Measurements from ENCODE around the gene CD82. TPM values are rescaled to one million over a fixed set of nuclear protein-coding genes. Genes with fewer than 3 reads are reported as not detected.
A peak's percentile ranks its signal among the peaks of the same experiment; 100 is the strongest.

Gene CD82
- polyA plus RNA-seq, 3 donors: 40.8 to 89.0 (median 43.0) TPM

- DNase-seq: no peak
- no peak for TF ChIP-seq CTCF (IDR thresholded peaks at IDR 0.05)
- Mint-ChIP-seq H3K4me3 (no peak overlapping the region), H3K27me3 (ENCODE audit: low read depth in 3 of 3) (peaks cover 8 to 19% (median 9%) of the 10 kb centered on the region in 3 donors), H3K27ac (peak overlapping the region in 2 of 7 donors; percentile 12 to 60), H3K9me3 (peaks cover 0 to 3% (median 0%) of the 10 kb centered on the region in 7 donors), H3K36me3 (peaks cover 56 to 83% of the 10 kb centered on the region in 2 donors), H3K4me1 (peaks cover 23% of the 10 kb centered on the region)
- Histone ChIP-seq H3K4me2 (replicated peaks; ENCODE audit: extremely low read depth, low read length, poor library complexity, severe bottlenecking) (no peak overlapping the region), H3K27ac (ENCODE audit: low read depth in 1 of 2, low read length in 2 of 2) (no peak overlapping the region), H3K9ac (ENCODE audit: insufficient read depth, low read length, poor library complexity, severe bottlenecking) (no peak overlapping the region), H3K79me2 (ENCODE audit: insufficient read depth, low read length) (no peaks in the 10 kb centered on the region), H2AFZ (ENCODE audit: insufficient read depth, low read depth, low read length, poor library complexity, severe bottlenecking) (no peak overlapping the region), H3K9me3 (replicated peaks in 1 of 2; ENCODE audit: control insufficient read depth in 1 of 2, insufficient read depth in 1 of 2, low read length in 2 of 2) (no peaks in the 10 kb centered on the region), H3K4me3 (replicated peaks in 1 of 3; ENCODE audit: low read depth in 2 of 3, low read length in 3 of 3) (no peak overlapping the region), H4K20me1 (ENCODE audit: insufficient read depth, low read length) (no peaks in the 10 kb centered on the region), H3K36me3 (replicated peaks in 1 of 2; ENCODE audit: control insufficient read depth in 1 of 2, insufficient read depth in 2 of 2, low read length in 2 of 2) (peaks cover 13 to 54% of the 10 kb centered on the region in 2 donors), H3K4me1 (ENCODE audit: control insufficient read depth in 1 of 2, insufficient read depth in 2 of 2, low read length in 2 of 2) (peaks cover 10 to 11% of the 10 kb centered on the region in 2 donors), H3K27me3 (ENCODE audit: control insufficient read depth in 2 of 2, insufficient read depth in 2 of 2, low read length in 2 of 2) (no peaks in the 10 kb centered on the region)
- WGBS (ENCODE audit: insufficient coverage): 99% methylated on average over 13 of the region's 22 CpGs
- intact Hi-C loops (cut with micrococcal nuclease): no loop called here
Measured at GRCh38 chr11:44618561-44619425, 53.3 kb downstream of the CD82 start.

- Histone ChIP-seq H3K4me2 (replicated peaks; ENCODE audit: extremely low read depth, low read length, poor library complexity, severe bottlenecking) (no peak overlapping the region), H3K4me3 (replicated peaks in 1 of 3; ENCODE audit: low read depth in 2 of 3, low read length in 3 of 3) (no peak overlapping the region), H3K9me3 (replicated peaks in 1 of 2; ENCODE audit: control insufficient read depth in 1 of 2, insufficient read depth in 1 of 2, low read length in 2 of 2) (no peaks in the 10 kb centered on the region), H3K4me1 (ENCODE audit: control insufficient read depth in 1 of 2, insufficient read depth in 2 of 2, low read length in 2 of 2) (peaks cover 12 to 19% of the 10 kb centered on the region in 2 donors), H3K36me3 (replicated peaks in 1 of 2; ENCODE audit: control insufficient read depth in 1 of 2, insufficient read depth in 2 of 2, low read length in 2 of 2) (peaks cover 13 to 41% of the 10 kb centered on the region in 2 donors), H3K27ac (ENCODE audit: low read depth in 1 of 2, low read length in 2 of 2) (no peak overlapping the region), H3K79me2 (ENCODE audit: insufficient read depth, low read length) (no peaks in the 10 kb centered on the region), H4K20me1 (ENCODE audit: insufficient read depth, low read length) (no peaks in the 10 kb centered on the region), H2AFZ (ENCODE audit: insufficient read depth, low read depth, low read length, poor library complexity, severe bottlenecking) (no peak overlapping the region), H3K9ac (ENCODE audit: insufficient read depth, low read length, poor library complexity, severe bottlenecking) (no peak overlapping the region), H3K27me3 (ENCODE audit: control insufficient read depth in 2 of 2, insufficient read depth in 2 of 2, low read length in 2 of 2) (no peaks in the 10 kb centered on the region)
- H3K9me3 Mint-ChIP-seq: peaks cover 0 to 3% (median 0%) of the 10 kb centered on the region in 7 donors
- WGBS (ENCODE audit: insufficient coverage): 95% methylated on average over 3 of the region's 5 CpGs
- H3K36me3 Mint-ChIP-seq: peaks cover 43 to 68% of the 10 kb centered on the region in 2 donors
- H3K27ac Mint-ChIP-seq: no peak overlapping the region
- no peak for DNase-seq
- H3K4me1 Mint-ChIP-seq: peaks cover 31% of the 10 kb centered on the region
- H3K27me3 Mint-ChIP-seq (ENCODE audit: low read depth in 3 of 3): peaks cover 12 to 19% (median 12%) of the 10 kb centered on the region in 3 donors
- intact Hi-C loops (cut with micrococcal nuclease): loop anchor here (5.0 to 10.0 kb wide), 3 partner anchors 154 to 292 kb away; no protein-coding TSS in a partner anchor
- no peak for TF ChIP-seq CTCF (IDR thresholded peaks at IDR 0.05)
- no peak overlapping the region for H3K4me3 Mint-ChIP-seq
Measured at GRCh38 chr11:44620328-44620725, 54.9 kb downstream of the CD82 start.

Measured in CD14-positive monocyte (primary cell).